T-helper 1 cell treated with Interleukin-12 subunit alpha and Interleukin-12 subunit beta and Interleukin-4 antibody, amounts not matched to agents 30 ng/mL and 1 ng/mL, for 36 hours (primary cell): Measurements from ENCODE around the gene TPPP3. TPM values are rescaled to one million over a fixed set of nuclear protein-coding genes. Genes with fewer than 3 reads are reported as not detected.
"Not testable (repeated sequence)": the region's sequence is repeated elsewhere in the genome, so short reads cannot be mapped to it uniquely, and the experiment has no call there.

Experiments used
- intact Hi-C: fragments of 100-400 bp; cut with micrococcal nuclease; formaldehyde crosslinking; loops from one replicate; pipeline ENCODE4 v1.15.1; 2024
- total RNA-seq: library from RNA; stranded (reverse); gene quantifications from 2 replicates; pipeline ENCODE4 v1.2.3, GENCODE V29; 2022

The TPPP3 gene
- total RNA-seq, 1 donor from 2014 or later = not detected

- intact Hi-C loops = no loop called here
These were observed 33.7 kb upstream of the TPPP3 start for GRCh38 chr16:67426950-67427349.

DNA sequence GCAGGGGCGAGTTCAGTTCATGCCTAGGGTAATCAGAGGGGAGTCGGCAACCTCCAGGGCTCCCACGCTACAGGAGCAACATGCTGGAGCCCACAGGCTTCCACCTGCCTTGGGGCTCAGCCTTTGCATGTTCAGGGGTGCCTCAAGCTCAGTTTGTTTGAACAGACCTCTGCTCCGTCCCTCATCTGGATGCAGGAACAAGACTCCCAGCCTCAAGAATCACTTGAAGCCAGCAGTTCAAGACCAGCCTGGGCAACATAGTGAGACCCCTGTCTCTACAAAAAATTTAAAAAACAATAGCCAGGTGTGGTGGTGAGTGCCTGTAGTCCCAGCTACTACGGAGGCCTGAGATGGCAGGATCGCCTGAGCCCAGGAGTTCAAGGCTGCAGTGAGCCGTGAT lies 32.7 kb upstream of the TPPP3 start:
- intact Hi-C loops = no loop called here

- intact Hi-C loops = no loop called here
These were observed 32.3 kb upstream of the TPPP3 start for GRCh38 chr16:67425580-67425979.

GRCh38 chr16:67425061-67425460 lies 31.8 kb upstream of the TPPP3 start:
- intact Hi-C loops = no loop called here

DNA sequence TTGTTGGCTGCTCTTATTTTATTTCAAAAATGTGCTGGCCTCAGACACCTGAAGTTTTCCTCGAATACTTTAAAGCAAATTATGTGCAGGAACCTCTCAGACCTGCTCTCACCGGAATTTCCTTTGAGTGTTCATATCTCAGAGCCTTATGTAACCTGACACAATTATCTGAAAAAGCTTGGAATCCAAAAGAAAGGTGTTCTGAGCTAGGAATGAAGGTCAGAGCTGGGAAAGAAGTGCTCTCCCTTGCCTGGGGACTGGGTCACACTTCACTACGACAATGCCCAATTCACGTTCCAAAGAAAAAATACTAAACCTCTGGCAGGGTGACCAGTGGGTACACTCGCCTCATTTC lies 30.9 kb upstream of the TPPP3 start:
- intact Hi-C loops = no loop called here

GRCh38 chr16:67423611-67424260 lies 30.4 kb upstream of the TPPP3 start:
- intact Hi-C loops = no loop called here

- intact Hi-C loops = no loop called here
These were observed 29.7 kb upstream of the TPPP3 start for GRCh38 chr16:67423015-67423414.

DNA sequence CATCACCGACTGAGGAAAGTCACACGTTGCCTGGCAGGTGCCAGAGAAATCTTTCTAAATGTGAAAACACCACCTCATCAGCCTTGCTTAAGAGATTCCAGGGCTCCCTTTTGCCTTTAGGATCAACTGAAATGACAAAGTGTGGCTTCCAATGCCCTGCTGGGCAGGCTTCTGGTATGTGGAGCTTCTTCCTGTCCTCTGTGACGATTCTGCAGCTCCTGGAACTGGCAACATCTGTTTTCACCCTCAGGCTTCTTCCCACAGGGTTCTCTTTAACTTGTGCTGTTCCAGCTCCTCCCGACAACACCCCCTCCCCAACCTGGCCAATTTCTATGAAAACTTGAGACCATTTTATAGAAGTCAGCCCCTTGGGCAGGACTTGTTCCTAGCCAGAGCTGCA lies 27.7 kb upstream of the TPPP3 start:
- intact Hi-C loops = no loop called here

- intact Hi-C loops = no loop called here
These were observed 26.6 kb upstream of the TPPP3 start for GRCh38 chr16:67419931-67420330.

- intact Hi-C loops = no loop called here
These were observed 26.2 kb upstream of the TPPP3 start for GRCh38 chr16:67419502-67419901.

DNA sequence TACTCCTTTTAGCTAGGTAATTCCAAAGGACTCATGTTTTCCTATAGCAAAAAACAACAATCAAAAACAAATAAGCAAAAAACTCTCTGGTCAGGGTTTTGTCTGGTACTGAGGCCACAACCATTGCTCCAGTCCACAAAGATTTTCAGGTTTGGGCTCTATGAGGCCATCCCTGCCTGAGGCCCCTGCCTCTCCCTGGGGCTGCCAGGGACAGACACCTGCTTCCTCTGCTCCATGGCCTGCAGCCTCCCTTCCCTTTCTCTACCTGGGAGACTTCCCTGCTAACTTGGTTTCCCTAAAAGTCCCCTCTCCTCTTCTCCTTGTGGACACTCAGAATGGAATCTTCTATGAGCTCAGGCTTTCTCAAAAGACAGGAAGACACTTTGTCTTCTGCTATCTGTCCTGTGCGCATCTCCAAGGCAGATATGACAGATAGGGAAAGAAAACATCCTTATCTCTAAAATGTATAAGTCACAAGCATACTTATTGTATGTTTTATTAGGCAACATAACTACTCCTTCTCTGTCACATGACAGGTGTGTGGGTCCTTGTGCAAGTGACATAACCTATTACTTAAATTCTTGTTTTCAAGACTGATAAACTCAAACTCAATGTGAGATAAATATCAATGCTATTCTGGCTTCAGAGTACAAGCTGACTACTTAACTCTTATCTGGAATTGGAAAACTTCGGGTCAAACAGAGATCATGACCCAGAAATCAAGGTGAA lies 24.2 kb upstream of the TPPP3 start:
- intact Hi-C loops = no loop called here

DNA sequence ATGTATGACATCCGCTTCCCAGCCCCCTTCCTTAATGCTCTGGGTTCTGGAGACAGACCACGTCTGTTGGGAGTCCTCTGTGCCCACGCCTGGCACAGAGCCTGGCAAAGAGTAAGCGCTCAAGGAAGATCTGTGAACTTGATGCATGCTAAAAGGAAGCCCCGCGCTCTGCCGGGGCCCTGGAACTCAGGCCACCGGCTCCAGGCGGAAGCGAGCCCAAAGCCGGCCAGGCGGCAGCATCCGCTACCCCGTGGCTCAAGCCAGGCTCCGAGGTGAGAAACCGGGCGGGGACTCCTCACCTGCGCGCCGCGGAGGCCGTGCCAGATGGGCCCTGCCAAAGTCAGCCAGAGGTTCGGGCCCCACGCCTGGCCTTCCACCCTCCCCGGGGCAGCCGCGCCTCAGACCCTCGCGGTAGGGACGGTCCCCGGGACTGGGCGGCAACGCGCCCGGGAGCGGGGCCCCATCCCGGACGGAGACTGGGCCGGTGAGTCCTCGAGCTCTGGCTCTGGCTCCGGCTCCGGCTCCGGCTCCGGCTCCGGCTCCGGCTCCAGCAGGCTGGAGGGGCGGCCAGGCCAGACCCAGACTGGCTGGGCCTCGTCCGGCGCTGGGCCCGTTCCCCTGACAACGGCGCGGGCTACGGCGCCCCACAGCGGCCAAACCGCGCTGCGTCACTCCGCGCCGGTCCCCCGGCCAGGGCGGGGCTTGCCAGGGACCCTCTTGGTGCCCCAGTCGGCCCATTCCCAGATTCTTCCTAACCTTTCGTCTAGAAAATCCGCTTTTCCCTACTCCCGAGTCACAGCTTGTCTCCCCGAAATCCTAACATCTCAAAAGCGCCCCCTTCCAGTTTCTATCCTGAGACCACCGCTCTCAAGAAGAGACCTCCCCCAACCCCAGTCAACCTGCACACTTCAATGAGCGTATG lies 22.8 kb upstream of the TPPP3 start, which contains the start of gene ZDHHC1:
TSS of gene ZDHHC1 (minus strand) at position 606 of the 922 bp plus-strand sequence. CDS start 8,702 bp downstream, outside the sequence.
- intact Hi-C loops = no loop called here

DNA sequence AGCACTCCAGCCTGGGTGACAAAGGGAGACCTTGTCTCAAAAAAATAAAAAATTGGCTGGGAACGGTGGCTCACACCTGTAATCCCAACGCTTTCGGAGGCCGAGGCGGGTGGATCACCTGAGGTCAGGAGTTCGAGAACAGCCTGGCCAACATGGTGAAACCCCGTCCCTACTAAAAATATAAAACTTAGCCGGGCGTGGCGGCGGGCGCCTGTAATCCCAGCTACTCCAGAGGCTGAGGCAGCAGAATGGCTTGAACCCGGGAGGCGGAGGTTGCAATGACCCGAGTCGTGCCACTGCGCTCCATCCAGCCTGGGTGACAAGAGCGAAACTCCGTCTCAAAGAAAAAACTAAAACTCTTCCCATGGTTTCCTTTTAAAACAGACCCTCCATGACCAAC lies 22.1 kb upstream of the TPPP3 start:
- intact Hi-C loops = not testable (repeated sequence)

- intact Hi-C loops = no loop called here
These were observed 20.9 kb upstream of the TPPP3 start for GRCh38 chr16:67413978-67414911.

DNA sequence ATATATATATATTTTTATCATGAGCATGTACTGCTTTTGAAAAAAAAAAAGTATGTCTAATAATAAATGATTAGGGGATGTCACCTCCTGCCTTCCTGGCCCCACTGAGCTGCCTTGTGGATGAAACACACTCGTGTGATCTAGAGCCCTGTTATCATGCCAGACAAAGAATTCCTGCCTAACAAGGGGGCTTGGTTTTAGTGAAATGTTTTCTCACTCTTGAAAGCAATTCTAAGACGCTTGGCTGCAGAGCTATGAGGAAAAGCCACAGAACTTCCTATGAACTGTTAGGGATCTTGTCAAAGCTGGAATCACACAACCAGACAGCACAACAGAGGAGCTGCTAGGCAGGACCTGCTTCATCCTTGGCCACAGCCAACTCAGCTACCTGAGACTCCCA lies 19.0 kb upstream of the TPPP3 start:
- intact Hi-C loops = no loop called here

- intact Hi-C loops = no loop called here
These were observed 18.0 kb upstream of the TPPP3 start for GRCh38 chr16:67411339-67411738.

- intact Hi-C loops = no loop called here
These were observed 16.3 kb upstream of the TPPP3 start for GRCh38 chr16:67409631-67410030.

GRCh38 chr16:67407788-67408452 lies 14.6 kb upstream of the TPPP3 start:
- intact Hi-C loops = no loop called here

DNA sequence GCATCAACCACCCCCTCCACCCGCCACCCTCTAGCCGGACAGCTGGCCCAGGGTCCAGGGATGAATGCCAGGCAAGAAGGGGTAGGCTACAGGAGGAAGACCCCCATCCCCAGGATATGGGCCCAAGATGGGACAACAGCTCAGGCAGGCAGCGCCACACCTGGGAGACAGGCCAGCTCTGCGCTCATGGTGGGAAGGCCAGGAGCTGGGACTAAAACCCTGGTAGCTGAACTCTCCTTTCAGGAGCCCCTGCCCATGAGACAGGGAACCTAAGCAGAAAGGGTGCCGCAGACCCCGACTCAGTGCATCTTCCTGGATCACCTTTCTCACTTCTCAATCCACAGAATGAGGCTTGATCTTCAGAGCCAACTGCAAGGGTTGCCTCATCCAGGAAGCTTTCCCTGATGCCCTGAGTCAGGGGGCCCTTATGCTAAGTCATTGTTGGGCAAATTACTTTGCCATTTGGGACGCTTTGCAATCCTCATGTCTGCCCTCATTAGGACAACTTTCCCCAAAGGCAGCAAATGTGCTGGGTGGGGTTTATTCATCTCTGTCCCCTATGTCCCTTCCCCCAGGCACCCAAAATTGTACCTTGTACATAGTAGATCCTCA lies 14.0 kb upstream of the TPPP3 start:
- intact Hi-C loops = no loop called here
